Osteoblast (primary cell): Measurements from ENCODE around the gene GADL1. TPM values are rescaled to one million over a fixed set of nuclear protein-coding genes. Genes with fewer than 3 reads are reported as not detected.

Experiments used
- DNase-seq: peaks from one replicate; pipeline ENCODE4 v3.0.0; 2011; ENCODE audit warnings: low spot score, mixed read lengths; ENCODE audit not compliant: insufficient read length; ENCODE audit errors: missing footprints
- H2AFZ ChIP-seq: 2 replicates; pipeline ENCODE4 v1.6.0; 2011; ENCODE audit warnings: mild to moderate bottlenecking, low read length
- H3K27ac ChIP-seq: 2 replicates; pipeline ENCODE4 v1.5.1; 2011; ENCODE audit warnings: mild to moderate bottlenecking, low read depth, low read length, moderate library complexity
- H3K27me3 ChIP-seq: 2 replicates; pipeline ENCODE4 v1.6.0; 2012; ENCODE audit warnings: mild to moderate bottlenecking, control low read depth, inconsistent platforms, low read length, moderate library complexity; ENCODE audit not compliant: insufficient read depth
- H3K36me3 ChIP-seq: 2 replicates; pipeline ENCODE4 v1.5.1; 2011; ENCODE audit warnings: mild to moderate bottlenecking, low read length, control low read depth, moderate library complexity; ENCODE audit not compliant: insufficient read depth
- H3K4me1 ChIP-seq: 2 replicates; pipeline ENCODE4 v1.5.1; 2011; ENCODE audit warnings: mild to moderate bottlenecking, low read length, control low read depth, moderate library complexity; ENCODE audit not compliant: insufficient read depth
- H3K4me2 ChIP-seq: 2 replicates; pipeline ENCODE4 v1.6.0; 2011; ENCODE audit warnings: mild to moderate bottlenecking, low read length; ENCODE audit not compliant: insufficient read depth
- H3K4me3 ChIP-seq: fragments of 200-600 bp; sonication (generic); 3 replicates; pipeline ENCODE4 v1.5.1; 2012; ENCODE audit warnings: mild to moderate bottlenecking, low read length, inconsistent platforms; ENCODE audit not compliant: insufficient read depth
- H3K79me2 ChIP-seq: 2 replicates; pipeline ENCODE4 v1.6.0; 2012; ENCODE audit warnings: mild to moderate bottlenecking, low read length, control low read depth, inconsistent platforms; ENCODE audit not compliant: insufficient read depth
- H3K9me3 ChIP-seq: 2 replicates; pipeline ENCODE4 v1.5.1; 2011; ENCODE audit warnings: low read depth, low read length, control low read depth
- H4K20me1 ChIP-seq: 2 replicates; pipeline ENCODE4 v1.6.0; 2012; ENCODE audit warnings: mild to moderate bottlenecking, low read length, control low read depth; ENCODE audit not compliant: insufficient read depth
- total RNA-seq: library from RNA; depleted of rRNA; stranded (reverse); fragments of >200 nt; gene quantifications from 2 replicates; pipeline ENCODE4 v1.2.3, GENCODE V29; 2012
- TF ChIP-seq, protein P1 (sequence below): IDR thresholded peaks from 2 replicates; pipeline ENCODE4 v1.5.1; 2011; ENCODE audit warnings: mild to moderate bottlenecking, low read depth, low read length, moderate library complexity; ENCODE audit errors: extremely low read depth

The GADL1 gene
- total RNA-seq, 1 donor = not detected

DNA sequence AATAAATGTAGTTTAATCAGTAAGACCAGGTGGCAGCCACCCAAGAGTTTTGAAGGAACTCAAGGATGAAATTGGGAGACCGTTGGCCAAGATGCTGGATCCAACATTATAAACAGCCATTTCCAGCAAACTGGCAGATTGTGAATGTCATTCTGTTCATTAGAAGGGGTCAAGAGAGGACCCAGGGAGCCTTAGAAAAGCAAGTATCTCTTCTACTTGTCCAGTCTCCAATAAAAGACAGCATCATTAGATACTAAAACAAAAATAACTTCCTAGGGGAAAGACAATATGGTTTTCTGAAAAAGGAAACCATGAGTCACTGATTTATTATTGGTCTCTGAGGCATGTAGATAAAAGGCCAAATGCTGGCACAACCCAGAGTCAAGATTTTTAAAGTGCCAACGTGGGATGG is 67.9 kb downstream of the GADL1 start:
- Histone ChIP-seq H3K27me3 (peaks cover 10% of the 10 kb centered on the region), H3K4me1 (peaks cover 3% of the 10 kb centered on the region), H4K20me1 (no peaks in the 10 kb centered on the region), H3K27ac (no peak overlapping the region), H3K79me2 (no peaks in the 10 kb centered on the region), H3K9me3 (no peaks in the 10 kb centered on the region), H3K36me3 (no peaks in the 10 kb centered on the region), H3K4me2 (no peak overlapping the region), H3K4me3 (no peak overlapping the region), H2AFZ (no peak overlapping the region)
- peak; percentile 21 for DNase-seq
- TF ChIP-seq, protein P1, sequence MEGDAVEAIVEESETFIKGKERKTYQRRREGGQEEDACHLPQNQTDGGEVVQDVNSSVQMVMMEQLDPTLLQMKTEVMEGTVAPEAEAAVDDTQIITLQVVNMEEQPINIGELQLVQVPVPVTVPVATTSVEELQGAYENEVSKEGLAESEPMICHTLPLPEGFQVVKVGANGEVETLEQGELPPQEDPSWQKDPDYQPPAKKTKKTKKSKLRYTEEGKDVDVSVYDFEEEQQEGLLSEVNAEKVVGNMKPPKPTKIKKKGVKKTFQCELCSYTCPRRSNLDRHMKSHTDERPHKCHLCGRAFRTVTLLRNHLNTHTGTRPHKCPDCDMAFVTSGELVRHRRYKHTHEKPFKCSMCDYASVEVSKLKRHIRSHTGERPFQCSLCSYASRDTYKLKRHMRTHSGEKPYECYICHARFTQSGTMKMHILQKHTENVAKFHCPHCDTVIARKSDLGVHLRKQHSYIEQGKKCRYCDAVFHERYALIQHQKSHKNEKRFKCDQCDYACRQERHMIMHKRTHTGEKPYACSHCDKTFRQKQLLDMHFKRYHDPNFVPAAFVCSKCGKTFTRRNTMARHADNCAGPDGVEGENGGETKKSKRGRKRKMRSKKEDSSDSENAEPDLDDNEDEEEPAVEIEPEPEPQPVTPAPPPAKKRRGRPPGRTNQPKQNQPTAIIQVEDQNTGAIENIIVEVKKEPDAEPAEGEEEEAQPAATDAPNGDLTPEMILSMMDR = no peak

- H3K9me3 ChIP-seq = no peaks in the 10 kb centered on the region
- TF ChIP-seq, protein P1 = no peak
- H3K4me3 ChIP-seq = no peak overlapping the region
- H3K79me2 ChIP-seq = no peaks in the 10 kb centered on the region
- H3K4me2 ChIP-seq = no peak overlapping the region
- H3K27ac ChIP-seq = no peak overlapping the region
- no peak overlapping the region for H2AFZ ChIP-seq
- no peaks in the 10 kb centered on the region for H4K20me1 ChIP-seq
- H3K27me3 ChIP-seq = peaks cover 5% of the 10 kb centered on the region
- H3K36me3 ChIP-seq = no peaks in the 10 kb centered on the region
- H3K4me1 ChIP-seq = no peaks in the 10 kb centered on the region
- no peak for DNase-seq
These were observed 75.2 kb downstream of the GADL1 start for GRCh38 chr3:30819067-30819798.

GRCh38 chr3:30813734-30814133 is 80.7 kb downstream of the GADL1 start:
- DNase-seq = no peak
- no peak overlapping the region for H3K27ac ChIP-seq
- H4K20me1 ChIP-seq = no peaks in the 10 kb centered on the region
- H3K4me1 ChIP-seq = peaks cover 4% of the 10 kb centered on the region
- no peak overlapping the region for H3K4me3 ChIP-seq
- no peak overlapping the region for H2AFZ ChIP-seq
- H3K79me2 ChIP-seq = no peaks in the 10 kb centered on the region
- no peak overlapping the region for H3K4me2 ChIP-seq
- TF ChIP-seq, protein P1 = no peak
- no peaks in the 10 kb centered on the region for H3K9me3 ChIP-seq
- no peaks in the 10 kb centered on the region for H3K36me3 ChIP-seq
- no peaks in the 10 kb centered on the region for H3K27me3 ChIP-seq

DNA sequence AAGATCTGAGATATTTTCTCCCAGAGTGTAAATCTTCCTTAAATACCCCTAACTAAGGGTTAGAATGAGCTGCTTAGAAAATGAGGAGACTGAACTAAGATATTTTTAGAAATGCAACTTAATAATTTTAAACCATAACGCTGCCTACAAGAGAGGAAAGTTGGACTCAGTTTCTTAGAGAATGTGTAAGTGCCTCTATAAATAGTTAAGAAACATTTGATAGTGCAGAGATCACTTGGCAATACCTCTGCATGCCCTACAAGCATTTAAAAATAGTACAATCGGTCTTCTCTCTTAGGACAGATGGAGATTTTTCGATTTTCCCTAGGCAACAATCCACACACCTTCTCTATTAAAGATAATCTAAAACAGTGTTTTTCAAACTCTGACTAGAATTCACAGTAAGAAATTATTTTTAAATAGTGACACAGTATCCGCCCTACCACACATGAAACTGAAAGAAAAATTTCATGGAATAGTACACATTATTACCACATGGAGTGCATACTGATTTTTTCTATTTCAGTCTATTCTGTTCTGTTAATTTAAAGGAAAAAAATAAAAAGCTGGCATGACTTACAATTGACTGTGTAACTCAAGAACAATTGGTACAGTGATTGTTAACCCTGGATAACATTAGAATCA is 83.2 kb downstream of the GADL1 start:
- peaks cover 4% of the 10 kb centered on the region for H3K4me1 ChIP-seq
- no peaks in the 10 kb centered on the region for H3K36me3 ChIP-seq
- no peak overlapping the region for H3K27ac ChIP-seq
- peaks cover 3% of the 10 kb centered on the region for H3K27me3 ChIP-seq
- TF ChIP-seq, protein P1 = no peak
- H4K20me1 ChIP-seq = no peaks in the 10 kb centered on the region
- H3K9me3 ChIP-seq = no peaks in the 10 kb centered on the region
- peak; percentile 38 for DNase-seq
- H3K79me2 ChIP-seq = no peaks in the 10 kb centered on the region
- no peak overlapping the region for H3K4me3 ChIP-seq
- no peak overlapping the region for H3K4me2 ChIP-seq
- H2AFZ ChIP-seq = no peak overlapping the region
